Measurements from ENCODE around the gene NEK11.
"Not testable (repeated sequence)": the region's sequence is repeated elsewhere in the genome, so short reads cannot be mapped to it uniquely, and the experiment has no call there.

Gene NEK11

GRCh38 chr3:131036986-131037385 lies 10.3 kb downstream of the NEK11 start:
- in situ Hi-C loops (cut with MboI; ENCODE audit: low sequenced_read_pairs) = no loop called here

GRCh38 chr3:131038326-131038725 lies 11.6 kb downstream of the NEK11 start:
- in situ Hi-C loops (cut with MboI; ENCODE audit: low sequenced_read_pairs) = no loop called here

GRCh38 chr3:131042271-131042985 lies 15.8 kb downstream of the NEK11 start:
- in situ Hi-C loops (cut with MboI; ENCODE audit: low sequenced_read_pairs) = not testable (repeated sequence)

GRCh38 chr3:131047582-131047981 lies 20.9 kb downstream of the NEK11 start:
- in situ Hi-C loops (cut with MboI; ENCODE audit: low sequenced_read_pairs) = no loop called here

- in situ Hi-C loops (cut with MboI; ENCODE audit: low sequenced_read_pairs) = no loop called here
Observed at GRCh38 chr3:131048030-131048429, 21.4 kb downstream of the NEK11 start.

- in situ Hi-C loops (cut with MboI; ENCODE audit: low sequenced_read_pairs) = no loop called here
Observed at GRCh38 chr3:131050001-131050400, 23.3 kb downstream of the NEK11 start.

- in situ Hi-C loops (cut with MboI; ENCODE audit: low sequenced_read_pairs) = no loop called here
Observed at GRCh38 chr3:131053043-131053859, 26.6 kb downstream of the NEK11 start.

GRCh38 chr3:131067983-131068382 lies 41.3 kb downstream of the NEK11 start:
- in situ Hi-C loops (cut with MboI; ENCODE audit: low sequenced_read_pairs) = no loop called here

GRCh38 chr3:131072099-131072559 lies 45.5 kb downstream of the NEK11 start:
- in situ Hi-C loops (cut with MboI; ENCODE audit: low sequenced_read_pairs) = no loop called here

GRCh38 chr3:131072845-131073244 lies 46.2 kb downstream of the NEK11 start:
- in situ Hi-C loops (cut with MboI; ENCODE audit: low sequenced_read_pairs) = no loop called here

- in situ Hi-C loops (cut with MboI; ENCODE audit: low sequenced_read_pairs) = no loop called here
Observed at GRCh38 chr3:131075632-131076328, 49.1 kb downstream of the NEK11 start.

- in situ Hi-C loops (cut with MboI; ENCODE audit: low sequenced_read_pairs) = no loop called here
Observed at GRCh38 chr3:131077904-131078303, 51.2 kb downstream of the NEK11 start.

GRCh38 chr3:131079086-131079485 lies 52.4 kb downstream of the NEK11 start:
- in situ Hi-C loops (cut with MboI; ENCODE audit: low sequenced_read_pairs) = no loop called here

- in situ Hi-C loops (cut with MboI; ENCODE audit: low sequenced_read_pairs) = no loop called here
Observed at GRCh38 chr3:131081224-131081623, 54.5 kb downstream of the NEK11 start.

- in situ Hi-C loops (cut with MboI; ENCODE audit: low sequenced_read_pairs) = no loop called here
Observed at GRCh38 chr3:131082246-131082645, 55.6 kb downstream of the NEK11 start.

- in situ Hi-C loops (cut with MboI; ENCODE audit: low sequenced_read_pairs) = no loop called here
Observed at GRCh38 chr3:131082871-131083863, 56.5 kb downstream of the NEK11 start.

- in situ Hi-C loops (cut with MboI; ENCODE audit: low sequenced_read_pairs) = no loop called here
Observed at GRCh38 chr3:131091768-131092167, 65.1 kb downstream of the NEK11 start.

- in situ Hi-C loops (cut with MboI; ENCODE audit: low sequenced_read_pairs) = no loop called here
Observed at GRCh38 chr3:131107637-131108433, 81.2 kb downstream of the NEK11 start.

GRCh38 chr3:131109156-131109555 lies 82.5 kb downstream of the NEK11 start:
- in situ Hi-C loops (cut with MboI; ENCODE audit: low sequenced_read_pairs) = no loop called here

GRCh38 chr3:131110087-131110486 lies 83.4 kb downstream of the NEK11 start:
- in situ Hi-C loops (cut with MboI; ENCODE audit: low sequenced_read_pairs) = no loop called here

Data from hTERT RPE-1 (cell line).